Measurements from ENCODE around the gene BDH1. TPM values are rescaled to one million over a fixed set of nuclear protein-coding genes. Genes with fewer than 3 reads are reported as not detected.
"Not testable (repeated sequence)": the region's sequence is repeated elsewhere in the genome, so short reads cannot be mapped to it uniquely, and the experiment has no call there.

BDH1 gene
- total RNA-seq, 1 donor = 5.2 TPM

GRCh38 chr3:197519801-197520211 is 36.0 kb downstream of the BDH1 start:
- no peak for TF ChIP-seq CTCF (IDR thresholded peaks at IDR 0.05; ENCODE audit: insufficient read depth, low read depth, low read length)
- H3K4me3 ChIP-seq (ENCODE audit: low read depth, low read length) = no peak overlapping the region
- DNase-seq (ENCODE audit: low read depth) = no peak

GRCh38 chr3:197518881-197519421 is 36.8 kb downstream of the BDH1 start:
- no peak for DNase-seq (ENCODE audit: low read depth)
- H3K4me3 ChIP-seq (ENCODE audit: low read depth, low read length) = no peak overlapping the region
- TF ChIP-seq CTCF (IDR thresholded peaks at IDR 0.05; ENCODE audit: insufficient read depth, low read depth, low read length) = no peak

GRCh38 chr3:197517922-197518683 is 37.7 kb downstream of the BDH1 start:
- H3K4me3 ChIP-seq (ENCODE audit: low read depth, low read length) = not testable (repeated sequence)

GRCh38 chr3:197516890-197517606 is 38.7 kb downstream of the BDH1 start:
- DNase-seq (ENCODE audit: low read depth); H3K4me3 ChIP-seq (ENCODE audit: low read depth, low read length): not testable (repeated sequence)

More at GRCh38 chr3:197517922-197518683, 37.7 kb downstream of the BDH1 start:
- DNase-seq (ENCODE audit: low read depth) = not testable (repeated sequence)

- no peak for TF ChIP-seq CTCF (IDR thresholded peaks at IDR 0.05; ENCODE audit: insufficient read depth, low read depth, low read length)
- DNase-seq (ENCODE audit: low read depth) = peak; percentile 75
- no peak overlapping the region for H3K4me3 ChIP-seq (ENCODE audit: low read depth, low read length)
Measured at GRCh38 chr3:197516517-197516889, 39.3 kb downstream of the BDH1 start.

- no peak for TF ChIP-seq CTCF (IDR thresholded peaks at IDR 0.05; ENCODE audit: insufficient read depth, low read depth, low read length)
- H3K4me3 ChIP-seq (ENCODE audit: low read depth, low read length) = no peak overlapping the region
- no peak for DNase-seq (ENCODE audit: low read depth)
Measured at GRCh38 chr3:197514786-197515355, 40.9 kb downstream of the BDH1 start.

- H3K4me3 ChIP-seq (ENCODE audit: low read depth, low read length) = no peak overlapping the region
- no peak for TF ChIP-seq CTCF (IDR thresholded peaks at IDR 0.05; ENCODE audit: insufficient read depth, low read depth, low read length)
- no peak for DNase-seq (ENCODE audit: low read depth)
Measured at GRCh38 chr3:197513953-197514785, 41.6 kb downstream of the BDH1 start.
